Esophagus muscularis mucosa (tissue), 4 donors: ENCODE results near the gene MBD3L1. TPM values are rescaled to one million over a fixed set of nuclear protein-coding genes. Genes with fewer than 3 reads are reported as not detected.

Experiments
- DNase-seq: peaks from one replicate; pipeline ENCODE4 v3.0.0-alpha.2; 2017; ENCODE audit errors: extremely low spot score
- H3K27ac ChIP-seq, 4 donors: fragments of 200-600 bp; sonication (generic); replicated peaks in 1 of 4; 1 replicate in 3 of 4; 2 replicates in 1 of 4; pipeline ENCODE4 v1.5.1; 2016 to 2019; ENCODE audit warnings: mild to moderate bottlenecking in 1 of 4
- H3K27me3 ChIP-seq, 4 donors: fragments of 200-600 bp; sonication (generic); one replicate each; pipeline versions ENCODE4 v1.5.1 to v1.6.0; 2016 to 2019
- H3K36me3 ChIP-seq, 4 donors: fragments of 200-600 bp; sonication (generic); one replicate each; pipeline ENCODE4 v1.5.1; 2016 to 2019
- H3K4me1 ChIP-seq, 4 donors: fragments of 200-600 bp; sonication (generic); one replicate each; pipeline ENCODE4 v1.5.1; 2016 to 2019
- H3K4me3 ChIP-seq, 4 donors: fragments of 200-600 bp; sonication (generic); 1 replicate in 2 of 4; 2 replicates in 2 of 4; pipeline ENCODE4 v1.5.1; 2016 to 2019; ENCODE audit warnings: mild to moderate bottlenecking in 4 of 4, moderate library complexity in 1 of 4
- H3K9me3 ChIP-seq, 4 donors: fragments of 200-600 bp; sonication (generic); 1 replicate in 3 of 4; 2 replicates in 1 of 4; pipeline ENCODE4 v1.5.1; 2016 to 2019
- CTCF ChIP-seq, 3 experiments: fragments of 200-600 bp in 2 of 3; fragments of 450-650 bp in 1 of 3; sonication (generic) in 2 of 3; IDR thresholded peaks; one replicate each; pipeline ENCODE4 v1.5.1; 2017 to 2019; ENCODE audit warnings: antibody characterized with exemption in 3 of 3, mild to moderate bottlenecking in 2 of 3, moderate library complexity in 1 of 3
- EP300 ChIP-seq: sonication (generic); formaldehyde crosslinking; IDR thresholded peaks from one replicate; pipeline ENCODE4 v1.6.1; 2017; ENCODE audit warnings: antibody characterized with exemption
- POLR2A ChIP-seq: fragments of 450-650 bp; IDR thresholded peaks from one replicate; pipeline ENCODE4 v1.6.1; 2017; ENCODE audit warnings: antibody characterized with exemption, moderate library complexity, mild to moderate bottlenecking, low read depth
- POLR2AphosphoS5 ChIP-seq, 2 donors: sonication (generic); formaldehyde crosslinking; IDR thresholded peaks; one replicate each; pipeline ENCODE4 v1.6.1; 2017; ENCODE audit warnings: antibody characterized with exemption in 2 of 2
- WGBS: methylation state at CpG from one replicate; pipeline ENCODE4 v1.1.5; 2018; 5-methylcytosine and 5-hydroxymethylcytosine counted together
- intact Hi-C: fragments of 100-400 bp; cut with DNase I; formaldehyde crosslinking; loops from one replicate; pipeline ENCODE4 v1.15.1; 2023
- total RNA-seq, 4 donors: library from RNA; depleted of rRNA; stranded (reverse); fragments of >200 nt; gene quantifications; one replicate each; pipeline versions ENCODE4 v1.1.0 to v1.2.1, GENCODE V29; 2016

The MBD3L1 gene
- total RNA-seq: not detected

- intact Hi-C loops: loop anchor here (5.0 kb wide), 1 partner anchor 245 kb away; no protein-coding TSS in a partner anchor
- DNase-seq: peak; percentile 100
- H3K36me3 ChIP-seq: peaks cover 0 to 31% (median 11%) of the 10 kb centered on the region in 4 donors
- H3K9me3 ChIP-seq: no peaks in the 10 kb centered on the region
- H3K4me1 ChIP-seq: peaks cover 6 to 35% (median 22%) of the 10 kb centered on the region in 4 donors
- peak within 1 kb of the TSS; percentile 93 to 98 (median 96) for H3K27ac ChIP-seq
- no peaks in the 10 kb centered on the region for H3K27me3 ChIP-seq
- 6% methylated on average over 14 of the region's 78 CpGs for WGBS
- peak; percentile 27 to 55 (median 34) for TF ChIP-seq CTCF (IDR thresholded peaks at IDR 0.05)
- TF ChIP-seq POLR2AphosphoS5 (IDR thresholded peaks at IDR 0.05): peak; percentile 89 to 97
- TF ChIP-seq POLR2A: peak; percentile 93
- TF ChIP-seq EP300: no peak
- peak within 1 kb of the TSS; percentile 85 to 94 (median 92) for H3K4me3 ChIP-seq
Observed at GRCh38 chr19:8832132-8833021, at the start of gene MBD3L1, which contains the start of gene ZNF558. Gene MBD3L1 (plus strand): TSS chr19:8832377. CDS start chr19:8842679, 10,302 bp downstream. Gene ZNF558 (minus strand): TSS chr19:8832304. CDS start chr19:8822659, 9,645 bp downstream.

GRCh38 chr19:8794823-8795222 lies 37.4 kb upstream of the MBD3L1 start:
- no peak for DNase-seq
- Histone ChIP-seq H3K36me3 (no peaks in the 10 kb centered on the region), H3K27me3 (no peaks in the 10 kb centered on the region), H3K4me3 (no peak overlapping the region), H3K27ac (no peak overlapping the region), H3K4me1 (no peaks in the 10 kb centered on the region), H3K9me3 (peaks cover 0 to 25% (median 19%) of the 10 kb centered on the region in 4 donors)
- WGBS: 65% methylated on average over 1 of the region's 1 CpG
- intact Hi-C loops: no loop called here
- TF ChIP-seq POLR2AphosphoS5 (IDR thresholded peaks at IDR 0.05): no peak
- TF ChIP-seq POLR2A: no peak
- no peak for TF ChIP-seq CTCF (IDR thresholded peaks at IDR 0.05)
- TF ChIP-seq EP300: no peak

GRCh38 chr19:8806661-8807060 lies 25.5 kb upstream of the MBD3L1 start:
- intact Hi-C loops: no loop called here
- 95% methylated on average over 1 of the region's 1 CpG for WGBS
- Histone ChIP-seq H3K4me3 (no peak overlapping the region), H3K27me3 (no peaks in the 10 kb centered on the region), H3K27ac (no peak overlapping the region), H3K4me1 (no peaks in the 10 kb centered on the region), H3K36me3 (peaks cover 60 to 83% (median 72%) of the 10 kb centered on the region in 4 donors), H3K9me3 (peaks cover 14 to 97% (median 91%) of the 10 kb centered on the region in 4 donors)
- TF ChIP-seq CTCF (IDR thresholded peaks at IDR 0.05) (no peak), POLR2A (no peak)
- DNase-seq: no peak

- TF ChIP-seq POLR2AphosphoS5 (IDR thresholded peaks at IDR 0.05) (no peak), EP300 (no peak), POLR2A (no peak), CTCF (IDR thresholded peaks at IDR 0.05) (no peak)
- Histone ChIP-seq H3K4me1 (no peaks in the 10 kb centered on the region), H3K9me3 (peaks cover 35 to 100% (median 99%) of the 10 kb centered on the region in 4 donors), H3K27me3 (no peaks in the 10 kb centered on the region), H3K36me3 (peaks cover 84 to 100% (median 95%) of the 10 kb centered on the region in 4 donors), H3K27ac (no peak overlapping the region), H3K4me3 (no peak overlapping the region)
- intact Hi-C loops: no loop called here
- peak; percentile 10 for DNase-seq
- 99% methylated on average over 10 of the region's 10 CpGs for whole genome bisulfite sequencing
Observed at GRCh38 chr19:8811315-8812172, 20.6 kb upstream of the MBD3L1 start.
